ENCODE results near the gene NIPAL4.

The NIPAL4 gene

DNA sequence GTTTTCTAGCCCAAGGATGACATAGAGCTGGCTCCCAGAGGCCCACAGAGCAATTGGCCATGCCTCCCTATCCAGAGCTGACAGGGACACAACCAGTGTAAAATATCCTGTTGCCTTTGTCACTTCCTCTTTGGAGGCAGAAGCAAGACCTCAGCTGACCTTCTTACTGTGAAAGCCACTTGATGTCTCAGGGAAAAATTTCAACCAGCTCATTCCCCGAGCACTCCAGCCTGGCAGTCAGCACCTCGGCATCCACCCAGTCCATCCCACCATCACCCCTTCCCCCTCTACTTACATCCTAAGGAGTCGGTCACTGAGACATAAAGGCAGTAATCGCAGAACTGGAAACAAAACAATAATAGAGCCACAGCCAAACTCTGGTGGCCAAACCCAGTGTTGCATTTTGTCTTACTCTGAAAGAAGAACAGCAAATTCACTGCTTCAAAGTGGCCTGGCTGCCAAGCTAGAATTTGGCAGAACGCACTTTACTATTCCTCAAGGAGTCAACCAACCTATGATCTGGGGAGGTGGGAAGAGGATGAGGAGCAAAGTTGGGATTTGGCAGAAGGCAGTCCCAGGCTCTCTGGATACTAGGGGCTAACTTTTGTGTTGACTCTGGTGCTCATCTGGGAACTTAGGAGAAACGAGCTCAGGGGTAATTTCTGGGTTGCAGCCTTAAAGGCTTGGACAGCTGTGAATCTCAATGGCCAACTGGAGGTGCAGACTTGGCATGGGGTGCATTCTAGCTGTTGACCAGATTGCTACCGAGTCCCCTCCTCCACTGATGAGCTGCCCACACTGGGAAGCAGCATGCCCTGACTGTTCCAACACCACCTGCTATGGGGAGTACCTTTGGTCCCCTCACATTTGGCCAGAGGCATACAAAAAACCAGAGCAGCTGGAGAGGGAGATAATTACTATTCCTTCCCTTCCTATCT lies 13.6 kb downstream of the NIPAL4 start:
- no peak for DNase-seq (ENCODE audit: extremely low read depth, low read depth)
- TF ChIP-seq, protein P1, sequence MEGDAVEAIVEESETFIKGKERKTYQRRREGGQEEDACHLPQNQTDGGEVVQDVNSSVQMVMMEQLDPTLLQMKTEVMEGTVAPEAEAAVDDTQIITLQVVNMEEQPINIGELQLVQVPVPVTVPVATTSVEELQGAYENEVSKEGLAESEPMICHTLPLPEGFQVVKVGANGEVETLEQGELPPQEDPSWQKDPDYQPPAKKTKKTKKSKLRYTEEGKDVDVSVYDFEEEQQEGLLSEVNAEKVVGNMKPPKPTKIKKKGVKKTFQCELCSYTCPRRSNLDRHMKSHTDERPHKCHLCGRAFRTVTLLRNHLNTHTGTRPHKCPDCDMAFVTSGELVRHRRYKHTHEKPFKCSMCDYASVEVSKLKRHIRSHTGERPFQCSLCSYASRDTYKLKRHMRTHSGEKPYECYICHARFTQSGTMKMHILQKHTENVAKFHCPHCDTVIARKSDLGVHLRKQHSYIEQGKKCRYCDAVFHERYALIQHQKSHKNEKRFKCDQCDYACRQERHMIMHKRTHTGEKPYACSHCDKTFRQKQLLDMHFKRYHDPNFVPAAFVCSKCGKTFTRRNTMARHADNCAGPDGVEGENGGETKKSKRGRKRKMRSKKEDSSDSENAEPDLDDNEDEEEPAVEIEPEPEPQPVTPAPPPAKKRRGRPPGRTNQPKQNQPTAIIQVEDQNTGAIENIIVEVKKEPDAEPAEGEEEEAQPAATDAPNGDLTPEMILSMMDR (IDR thresholded peaks at IDR 0.05; ENCODE audit: low read depth, low read length): no peak; the same call in 1 of the 2 replicates

DNA sequence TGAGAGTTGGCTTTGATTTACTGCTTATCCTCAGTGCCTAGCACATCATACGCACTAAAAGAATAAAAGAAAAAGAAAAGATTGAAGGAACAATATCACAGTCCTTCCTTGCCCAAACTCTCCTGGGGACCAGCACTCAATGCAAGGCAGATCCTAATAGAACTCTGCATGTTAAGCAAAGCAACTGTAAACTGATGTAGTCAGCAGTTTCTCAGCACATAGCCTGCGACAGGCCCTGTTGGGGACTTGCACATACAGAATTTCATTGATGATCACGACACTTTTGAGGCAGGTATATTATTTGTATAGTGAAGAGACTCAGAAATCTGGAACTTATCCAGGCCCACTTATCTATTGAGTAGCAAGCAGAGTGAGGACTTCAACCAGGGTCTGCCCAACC lies 15.4 kb downstream of the NIPAL4 start:
- TF ChIP-seq, protein P1 (IDR thresholded peaks at IDR 0.05; ENCODE audit: low read depth, low read length): no peak
- no peak for DNase-seq (ENCODE audit: extremely low read depth, low read depth)

DNA sequence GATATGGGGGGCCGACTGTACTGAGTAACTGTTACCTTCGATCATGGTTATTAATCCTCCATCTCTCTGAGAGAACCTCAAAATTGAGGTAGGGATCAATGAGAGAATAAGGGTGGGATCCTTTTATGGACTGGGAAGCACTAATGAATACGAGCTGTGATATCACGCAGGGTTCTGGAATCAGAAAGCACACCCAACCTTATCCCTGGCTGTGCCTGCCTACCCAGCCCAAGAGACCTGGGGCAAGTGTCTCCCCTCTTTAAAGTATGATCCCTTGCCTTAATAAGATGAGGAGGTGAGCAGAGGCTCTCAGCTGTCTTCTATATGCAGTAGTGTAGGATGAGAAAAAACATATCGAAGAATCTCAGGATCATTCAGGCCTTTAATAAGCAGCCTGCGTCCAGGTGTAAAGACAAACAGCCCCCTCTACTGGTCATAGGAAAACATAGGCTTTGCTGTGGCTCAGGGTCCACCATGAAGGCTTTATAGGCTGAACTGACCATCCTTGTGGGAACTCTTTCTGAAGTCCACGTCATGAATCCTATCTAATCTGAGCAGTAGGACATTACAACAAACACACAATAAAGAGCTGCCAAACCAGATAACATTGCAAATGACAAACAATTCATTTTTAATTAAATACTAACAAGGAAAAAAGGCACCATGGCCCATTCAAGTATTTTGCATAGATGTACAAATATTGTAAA lies 16.8 kb downstream of the NIPAL4 start:
- TF ChIP-seq, protein P1 (IDR thresholded peaks at IDR 0.05; ENCODE audit: low read depth, low read length): peak; percentile 84
- peak; percentile 27 for DNase-seq (ENCODE audit: extremely low read depth, low read depth)

DNA sequence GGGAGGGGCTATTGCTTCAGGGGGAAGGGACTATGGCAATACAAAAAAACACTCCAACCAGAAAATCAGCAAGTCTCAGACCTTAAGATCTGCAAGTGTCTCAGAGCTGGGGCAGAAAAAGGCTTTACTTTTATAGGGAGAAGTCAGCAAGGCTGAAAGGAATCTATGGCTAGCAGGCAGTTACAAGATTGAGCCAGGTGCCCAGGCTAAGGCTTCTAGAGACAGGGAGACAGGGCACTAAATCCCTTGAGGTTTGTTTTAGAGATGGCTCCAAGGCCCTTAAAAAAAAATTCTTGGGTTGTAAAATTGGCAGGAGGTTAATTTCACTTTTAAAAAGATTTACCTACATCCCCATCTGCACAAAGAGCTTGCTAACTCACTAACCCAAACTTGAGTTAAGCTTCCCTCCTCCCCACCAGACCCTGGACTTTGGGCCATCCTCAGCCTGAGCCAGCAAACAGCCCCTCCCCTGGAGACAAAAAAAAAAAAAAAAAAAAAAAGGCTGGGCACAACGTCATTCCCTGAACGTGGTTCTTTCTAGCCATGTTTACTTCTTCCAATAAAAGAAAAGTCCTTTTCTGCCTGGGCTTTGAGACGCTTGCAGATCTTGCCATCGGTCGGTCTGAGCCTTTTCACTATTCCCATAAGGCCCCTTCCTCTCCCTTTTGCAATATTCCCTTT lies 17.9 kb downstream of the NIPAL4 start:
- TF ChIP-seq, protein P1 (IDR thresholded peaks at IDR 0.05; ENCODE audit: low read depth, low read length): no peak
- DNase-seq (ENCODE audit: extremely low read depth, low read depth): no peak

DNA sequence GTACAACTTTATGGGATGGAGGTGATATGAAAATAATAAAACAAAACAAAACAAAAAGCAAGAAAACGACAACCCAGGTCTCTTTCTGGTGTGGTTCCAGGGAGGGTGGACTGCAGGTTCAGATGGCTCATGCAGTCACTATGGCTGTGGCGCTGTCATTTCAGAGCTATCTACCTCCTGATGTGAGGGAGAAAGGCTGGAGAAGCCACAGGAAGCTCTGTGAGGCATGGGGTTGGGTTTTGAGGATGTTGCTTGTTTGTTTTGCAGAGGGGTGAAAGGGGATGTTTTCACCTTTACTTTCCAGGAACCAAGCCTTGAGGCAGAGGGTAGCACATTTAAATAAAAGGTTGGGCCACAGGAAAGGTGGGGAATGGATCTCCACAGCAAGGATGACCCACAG lies 18.7 kb downstream of the NIPAL4 start:
- TF ChIP-seq, protein P1 (IDR thresholded peaks at IDR 0.05; ENCODE audit: low read depth, low read length): no peak
- DNase-seq (ENCODE audit: extremely low read depth, low read depth): no peak

DNA sequence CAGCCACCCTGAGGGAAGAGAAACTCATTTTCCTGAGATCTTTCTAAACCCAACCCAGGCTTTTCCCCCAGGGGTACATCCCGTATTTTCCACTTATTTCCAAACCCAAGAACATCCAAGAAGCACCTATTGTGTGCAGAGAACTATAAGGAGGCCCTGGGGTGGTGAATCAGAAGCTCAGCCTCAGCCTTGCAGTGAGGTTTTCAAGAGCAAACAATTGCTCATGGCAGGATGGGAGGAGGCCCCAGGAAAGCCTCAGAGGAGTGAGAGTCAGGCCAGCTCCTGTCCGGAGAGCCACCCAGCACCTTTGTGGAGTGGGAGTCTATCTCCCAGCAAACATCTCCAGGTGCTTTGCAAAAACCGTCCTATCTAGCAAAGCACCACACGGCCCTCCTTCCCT lies 19.2 kb downstream of the NIPAL4 start:
- TF ChIP-seq, protein P1 (IDR thresholded peaks at IDR 0.05; ENCODE audit: low read depth, low read length): no peak
- no peak for DNase-seq (ENCODE audit: extremely low read depth, low read depth)
